Panc1 (cell line): ENCODE results near the gene LIMS3.
"Not testable (repeated sequence)": the region's sequence is repeated elsewhere in the genome, so short reads cannot be mapped to it uniquely, and the experiment has no call there.

ENCODE experiments used
- POLR2AphosphoS5 ChIP-seq: IDR thresholded peaks from 2 replicates; pipeline ENCODE4 v1.6.1; 2012; ENCODE audit warnings: mild to moderate bottlenecking, low read depth, low read length, moderate library complexity
- REST ChIP-seq, 2 experiments: IDR thresholded peaks; 2 replicates each; pipeline ENCODE4 v1.6.1; 2011 to 2012; ENCODE audit warnings: low read depth in 2 of 2, control low read depth in 1 of 2, low read length in 1 of 2, mild to moderate bottlenecking in 1 of 2, moderate library complexity in 1 of 2; ENCODE audit not compliant: insufficient read depth in 1 of 2
- SIN3A ChIP-seq: IDR thresholded peaks from 2 replicates; pipeline ENCODE4 v1.6.1; 2012; ENCODE audit warnings: low read depth, mild to moderate bottlenecking, low read length, moderate library complexity, borderline replicate concordance; ENCODE audit not compliant: insufficient read depth
- TCF7L2 ChIP-seq: IDR thresholded peaks from 2 replicates; pipeline ENCODE4 v1.6.1; 2011; ENCODE audit warnings: mild to moderate bottlenecking, low read depth, low read length, inconsistent platforms
- TF ChIP-seq, protein P1 (sequence below): fragments of 450-650 bp; IDR thresholded peaks from 2 replicates; pipeline ENCODE4 v1.5.1; 2017; ENCODE audit warnings: mild to moderate bottlenecking

DNA sequence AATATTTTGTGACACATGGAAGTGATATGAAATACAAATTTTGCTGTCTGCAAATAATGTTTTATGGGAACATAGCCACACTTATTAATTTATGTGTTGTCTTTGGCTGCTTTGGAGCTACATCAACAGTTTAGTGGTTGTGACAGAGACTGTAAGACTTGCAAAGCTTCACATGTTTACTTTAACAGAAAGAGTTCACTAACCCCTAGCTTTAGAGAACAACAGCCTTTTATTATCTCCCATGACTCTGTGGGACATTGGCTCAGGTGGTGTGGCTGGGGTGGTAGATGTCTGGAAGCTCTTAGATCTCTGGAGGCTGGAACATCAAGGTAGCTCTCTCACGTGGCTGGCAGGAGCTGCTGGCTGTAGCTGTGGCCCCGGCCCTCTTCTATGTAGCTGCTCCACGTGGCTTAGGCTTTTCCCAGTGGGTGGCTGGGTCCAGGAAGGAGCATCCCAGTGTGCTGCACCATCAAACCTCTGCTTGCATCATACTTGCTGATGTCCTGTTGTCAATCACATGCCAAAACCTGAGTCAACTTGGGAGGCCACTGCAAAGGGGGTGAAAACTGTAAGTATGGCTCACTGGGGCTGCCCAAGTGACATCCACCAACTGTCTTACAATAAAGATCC, 67.7 kb downstream of the LIMS3 start:
- TF ChIP-seq, protein P1, sequence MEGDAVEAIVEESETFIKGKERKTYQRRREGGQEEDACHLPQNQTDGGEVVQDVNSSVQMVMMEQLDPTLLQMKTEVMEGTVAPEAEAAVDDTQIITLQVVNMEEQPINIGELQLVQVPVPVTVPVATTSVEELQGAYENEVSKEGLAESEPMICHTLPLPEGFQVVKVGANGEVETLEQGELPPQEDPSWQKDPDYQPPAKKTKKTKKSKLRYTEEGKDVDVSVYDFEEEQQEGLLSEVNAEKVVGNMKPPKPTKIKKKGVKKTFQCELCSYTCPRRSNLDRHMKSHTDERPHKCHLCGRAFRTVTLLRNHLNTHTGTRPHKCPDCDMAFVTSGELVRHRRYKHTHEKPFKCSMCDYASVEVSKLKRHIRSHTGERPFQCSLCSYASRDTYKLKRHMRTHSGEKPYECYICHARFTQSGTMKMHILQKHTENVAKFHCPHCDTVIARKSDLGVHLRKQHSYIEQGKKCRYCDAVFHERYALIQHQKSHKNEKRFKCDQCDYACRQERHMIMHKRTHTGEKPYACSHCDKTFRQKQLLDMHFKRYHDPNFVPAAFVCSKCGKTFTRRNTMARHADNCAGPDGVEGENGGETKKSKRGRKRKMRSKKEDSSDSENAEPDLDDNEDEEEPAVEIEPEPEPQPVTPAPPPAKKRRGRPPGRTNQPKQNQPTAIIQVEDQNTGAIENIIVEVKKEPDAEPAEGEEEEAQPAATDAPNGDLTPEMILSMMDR = not testable (repeated sequence)
- TF ChIP-seq POLR2AphosphoS5; SIN3A; REST (IDR thresholded peaks at IDR 0.05; ENCODE audit: insufficient read depth in 1 of 2, low read depth in 2 of 2, low read length in 1 of 2); TCF7L2: not testable (repeated sequence)
